A673 (cell line): ENCODE data around the gene NAT16. TPM values are rescaled to one million over a fixed set of nuclear protein-coding genes. Genes with fewer than 3 reads are reported as not detected.

Experiments
- BruUV-seq: library from RNA; stranded (reverse); fragments of 400-500 nt; replicated peaks from 2 replicates; lab custom pipeline; 2021; lab: Mats Ljungman, UMichigan
- CTCF ChIA-PET: fragments of 300-600 bp; sonication (Branson Sonifier 250); formaldehyde crosslinking; loops from one replicate; lab custom pipeline; 2022; ENCODE audit warnings: antibody characterized with exemption; lab: Charles Lee
- POLR2A ChIA-PET: fragments of 300-600 bp; sonication (Branson Sonifier 250); formaldehyde crosslinking; loops from one replicate; lab custom pipeline; 2022; ENCODE audit warnings: antibody characterized with exemption; ENCODE audit not compliant: low non-redundant PET; lab: Charles Lee
- DNase-seq: peaks from one replicate; pipeline ENCODE4 v3.0.0-alpha.2; 2015; ENCODE audit warnings: low spot score
- H3K27ac ChIP-seq: fragments of 200-600 bp; sonication (generic); 2 replicates; pipeline ENCODE4 v1.5.1; 2016; ENCODE audit warnings: mixed run types, low read depth, mild to moderate bottlenecking, mixed read lengths, antibody characterized with exemption, low read length; ENCODE audit not compliant: poor library complexity, severe bottlenecking
- H3K27me3 ChIP-seq: fragments of 200-600 bp; sonication (generic); replicated peaks from 2 replicates; pipeline ENCODE4 v1.6.1; 2017; ENCODE audit warnings: mixed run types, low read depth, mild to moderate bottlenecking, mixed read lengths, antibody characterized with exemption, low read length; ENCODE audit not compliant: insufficient read depth, poor library complexity
- H3K36me3 ChIP-seq: fragments of 200-600 bp; sonication (generic); 2 replicates; pipeline ENCODE4 v1.6.1; 2016; ENCODE audit warnings: mixed run types, mild to moderate bottlenecking, mixed read lengths, antibody characterized with exemption, low read length; ENCODE audit not compliant: insufficient read depth, poor library complexity, severe bottlenecking
- H3K4me1 ChIP-seq: fragments of 200-600 bp; sonication (generic); 2 replicates; pipeline ENCODE4 v1.6.1; 2017; ENCODE audit warnings: mixed run types, mild to moderate bottlenecking, mixed read lengths, antibody characterized with exemption, low read length; ENCODE audit not compliant: insufficient read depth, poor library complexity, severe bottlenecking
- H3K4me3 ChIP-seq: fragments of 200-600 bp; sonication (generic); 2 replicates; pipeline ENCODE4 v1.5.1; 2016; ENCODE audit warnings: low read depth, mixed run types, mild to moderate bottlenecking, mixed read lengths, low read length; ENCODE audit not compliant: poor library complexity, severe bottlenecking
- H3K9me3 ChIP-seq: fragments of 200-600 bp; sonication (generic); 2 replicates; pipeline ENCODE4 v1.6.1; 2016; ENCODE audit warnings: mixed run types, low read depth, mild to moderate bottlenecking, mixed read lengths, antibody characterized with exemption, low read length; ENCODE audit not compliant: poor library complexity, severe bottlenecking
- CTCF ChIP-seq: fragments of 300-800, 200-600 bp; sonication (generic); conservative IDR thresholded peaks from 2 replicates; pipeline ENCODE4 v1.5.1; 2017; ENCODE audit warnings: low read depth, mild to moderate bottlenecking, antibody characterized with exemption, low read length, moderate library complexity, mixed read lengths
- EZH2 ChIP-seq: fragments of 200-600 bp; sonication (generic); IDR thresholded peaks from 2 replicates; pipeline ENCODE4 v1.6.1; 2017; ENCODE audit warnings: borderline replicate concordance, low read depth, mild to moderate bottlenecking, mixed read lengths, antibody characterized with exemption, low read length; ENCODE audit not compliant: poor library complexity, severe bottlenecking
- intact Hi-C: fragments of 100-400 bp; cut with micrococcal nuclease; formaldehyde crosslinking; loops from one replicate; pipeline ENCODE4 v1.10.0; 2022; ENCODE audit not compliant: unreplicated experiment
- total RNA-seq: library from RNA; stranded (reverse); gene quantifications from 2 replicates; pipeline ENCODE4 v1.2.3, GENCODE V29; 2021

Gene NAT16
- total RNA-seq, 1 experiment from 2014 or later = not detected

GRCh38 chr7:101223528-101223927 is 43.4 kb upstream of the NAT16 start:
- Histone ChIP-seq H3K4me3 (no peak overlapping the region), H3K36me3 (peaks cover 8% of the 10 kb centered on the region), H3K27me3 (no peaks in the 10 kb centered on the region), H3K9me3 (no peaks in the 10 kb centered on the region), H3K4me1 (no peaks in the 10 kb centered on the region), H3K27ac (no peak overlapping the region)
- TF ChIP-seq CTCF (no peak), EZH2 (no peak)
- no TSS peak for BruUV-seq
- ChIA-PET CTCF (no interaction called here), POLR2A (no interaction called here)
- no peak for DNase-seq
- intact Hi-C loops = no loop called here

- Histone ChIP-seq H3K4me1 (no peaks in the 10 kb centered on the region), H3K27me3 (no peaks in the 10 kb centered on the region), H3K27ac (no peak overlapping the region), H3K36me3 (peaks cover 8% of the 10 kb centered on the region), H3K9me3 (no peaks in the 10 kb centered on the region), H3K4me3 (no peak overlapping the region)
- CTCF ChIA-PET = no interaction called here
- POLR2A ChIA-PET = no interaction called here
- BruUV-seq = no TSS peak
- intact Hi-C loops = no loop called here
- TF ChIP-seq EZH2 = no peak
- TF ChIP-seq CTCF = no peak
- DNase-seq = no peak
Measured at GRCh38 chr7:101222275-101222830, 42.3 kb upstream of the NAT16 start.

GRCh38 chr7:101220295-101220694 is 40.2 kb upstream of the NAT16 start:
- ChIA-PET POLR2A (no interaction called here), CTCF (no interaction called here)
- Histone ChIP-seq H3K36me3 (peaks cover 8% of the 10 kb centered on the region), H3K4me1 (peaks cover 19% of the 10 kb centered on the region), H3K27ac (no peak overlapping the region), H3K9me3 (no peaks in the 10 kb centered on the region), H3K4me3 (no peak overlapping the region), H3K27me3 (no peaks in the 10 kb centered on the region)
- intact Hi-C loops = no loop called here
- TF ChIP-seq CTCF (no peak), EZH2 (no peak)
- BruUV-seq = no TSS peak
- DNase-seq = no peak
